MM.1S (cell line): ENCODE results near the gene VSTM4.

Experiments used
- EZH2phosphoT487 ChIP-seq: fragments of 300-600 bp; sonication (generic); IDR thresholded peaks from 2 replicates; pipeline ENCODE4 v1.6.1; 2018; ENCODE audit warnings: antibody characterized with exemption, low read length
- TF ChIP-seq, protein P1 (sequence below): fragments of 300-600 bp; sonication (generic); IDR thresholded peaks from 2 replicates; pipeline ENCODE4 v1.5.1; 2016; ENCODE audit warnings: antibody characterized with exemption, low read length, mixed read lengths

DNA sequence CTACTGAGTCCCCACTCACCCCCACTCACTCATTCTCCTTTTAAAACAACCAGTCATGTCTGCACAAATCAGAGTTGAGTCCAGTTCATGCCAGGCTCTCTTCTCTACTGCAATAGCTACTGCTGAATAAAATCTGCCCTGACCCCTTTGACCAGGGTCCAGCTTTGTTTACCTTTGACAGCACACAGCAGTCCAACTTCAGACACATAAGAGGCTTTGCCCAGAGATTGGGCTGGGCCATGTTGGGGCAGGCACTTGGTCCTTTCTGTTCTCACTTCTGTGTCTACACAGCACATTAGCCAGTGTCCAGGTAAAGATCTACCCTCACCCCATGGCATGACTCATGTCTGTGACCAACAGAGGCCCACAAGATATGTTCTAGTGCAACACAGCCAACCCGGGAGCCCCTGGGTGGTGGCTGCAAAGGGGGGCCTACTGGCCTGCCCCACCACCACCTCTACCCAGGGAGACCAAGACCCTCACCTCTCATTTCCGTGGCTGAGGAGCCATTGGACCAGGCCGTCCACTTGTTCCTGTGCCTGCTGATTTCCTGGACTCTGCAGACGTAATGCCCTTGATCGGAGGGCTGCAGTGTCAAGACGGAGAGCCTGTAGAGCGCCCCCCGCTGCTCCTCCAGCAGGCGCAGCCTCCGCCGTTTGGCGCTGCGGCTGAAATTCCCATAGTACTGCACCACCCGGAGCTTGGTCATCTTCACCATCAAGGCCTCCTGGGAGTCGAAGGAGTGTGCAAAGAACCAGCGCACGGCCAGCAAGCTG, 8.0 kb downstream of the VSTM4 start:
- TF ChIP-seq, protein P1, sequence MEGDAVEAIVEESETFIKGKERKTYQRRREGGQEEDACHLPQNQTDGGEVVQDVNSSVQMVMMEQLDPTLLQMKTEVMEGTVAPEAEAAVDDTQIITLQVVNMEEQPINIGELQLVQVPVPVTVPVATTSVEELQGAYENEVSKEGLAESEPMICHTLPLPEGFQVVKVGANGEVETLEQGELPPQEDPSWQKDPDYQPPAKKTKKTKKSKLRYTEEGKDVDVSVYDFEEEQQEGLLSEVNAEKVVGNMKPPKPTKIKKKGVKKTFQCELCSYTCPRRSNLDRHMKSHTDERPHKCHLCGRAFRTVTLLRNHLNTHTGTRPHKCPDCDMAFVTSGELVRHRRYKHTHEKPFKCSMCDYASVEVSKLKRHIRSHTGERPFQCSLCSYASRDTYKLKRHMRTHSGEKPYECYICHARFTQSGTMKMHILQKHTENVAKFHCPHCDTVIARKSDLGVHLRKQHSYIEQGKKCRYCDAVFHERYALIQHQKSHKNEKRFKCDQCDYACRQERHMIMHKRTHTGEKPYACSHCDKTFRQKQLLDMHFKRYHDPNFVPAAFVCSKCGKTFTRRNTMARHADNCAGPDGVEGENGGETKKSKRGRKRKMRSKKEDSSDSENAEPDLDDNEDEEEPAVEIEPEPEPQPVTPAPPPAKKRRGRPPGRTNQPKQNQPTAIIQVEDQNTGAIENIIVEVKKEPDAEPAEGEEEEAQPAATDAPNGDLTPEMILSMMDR = no peak
- TF ChIP-seq EZH2phosphoT487 = no peak
